ENCODE data around the gene TFF1. TPM values are rescaled to one million over a fixed set of nuclear protein-coding genes. Genes with fewer than 3 reads are reported as not detected.

Gene TFF1
- polyA plus RNA-seq, 1 donor from 2014 or later = not detected

- Histone ChIP-seq H3F3A (ENCODE audit: insufficient read depth, low read length, poor library complexity, severe bottlenecking) (no peaks in the 10 kb centered on the region), H3K27ac (ENCODE audit: low read length) (no peak overlapping the region), H2AFZ (ENCODE audit: low read depth, low read length) (no peak overlapping the region), H3K36me3 (ENCODE audit: insufficient read depth, low read length) (no peaks in the 10 kb centered on the region), H4K20me1 (ENCODE audit: insufficient read depth) (no peaks in the 10 kb centered on the region), H3K9ac (ENCODE audit: low read length) (no peak overlapping the region), H3K4me2 (ENCODE audit: low read length) (no peak overlapping the region), H3K27me3 (ENCODE audit: insufficient read depth, low read depth, low read length) (no peaks in the 10 kb centered on the region), H3K79me2 (replicated peaks; ENCODE audit: insufficient read depth, low read length) (no peaks in the 10 kb centered on the region), H3K9me2 (ENCODE audit: insufficient read depth, low read length) (no peaks in the 10 kb centered on the region), H3K9me3 (ENCODE audit: low read length) (no peaks in the 10 kb centered on the region), H3K4me3 (ENCODE audit: low read length) (no peak overlapping the region)
- no peak for TF ChIP-seq TAF1 (IDR thresholded peaks at IDR 0.05; ENCODE audit: low read depth)
- TF ChIP-seq SMC3 (conservative IDR thresholded peaks at IDR 0.05; ENCODE audit: poor library complexity) = no peak
- no peak for TF ChIP-seq REST (IDR thresholded peaks at IDR 0.05; ENCODE audit: borderline replicate concordance)
- no peak for TF ChIP-seq CTCF (IDR thresholded peaks at IDR 0.05; ENCODE audit: poor library complexity, severe bottlenecking)
- no peak for TF ChIP-seq EZH2 (IDR thresholded peaks at IDR 0.05; ENCODE audit: borderline replicate concordance, insufficient read depth, low read length, poor library complexity, severe bottlenecking)
- TF ChIP-seq RAD21 (conservative IDR thresholded peaks at IDR 0.05) = no peak
- TF ChIP-seq EP300 (conservative IDR thresholded peaks at IDR 0.05; ENCODE audit: poor library complexity, severe bottlenecking) = no peak
- TF ChIP-seq MXI1 (conservative IDR thresholded peaks at IDR 0.05; ENCODE audit: poor library complexity, severe bottlenecking) = no peak
- TF ChIP-seq POLR2AphosphoS5 (IDR thresholded peaks at IDR 0.05) = no peak
Observed at GRCh38 chr21:42377211-42377950, 11.0 kb upstream of the TFF1 start.

GRCh38 chr21:42376338-42376982 is 10.1 kb upstream of the TFF1 start:
- no peaks in the 10 kb centered on the region for H3F3A ChIP-seq (ENCODE audit: insufficient read depth, low read length, poor library complexity, severe bottlenecking)
- H3K79me2 ChIP-seq (replicated peaks; ENCODE audit: insufficient read depth, low read length) = no peaks in the 10 kb centered on the region
- H3K9me2 ChIP-seq (ENCODE audit: insufficient read depth, low read length) = no peaks in the 10 kb centered on the region
- H3K36me3 ChIP-seq (ENCODE audit: insufficient read depth, low read length) = no peaks in the 10 kb centered on the region
- H2AFZ ChIP-seq (ENCODE audit: low read depth, low read length) = no peak overlapping the region
- no peak overlapping the region for H3K27ac ChIP-seq (ENCODE audit: low read length)
- H3K27me3 ChIP-seq (ENCODE audit: insufficient read depth, low read depth, low read length) = no peaks in the 10 kb centered on the region
- H3K9ac ChIP-seq (ENCODE audit: low read length) = no peak overlapping the region
- H4K20me1 ChIP-seq (ENCODE audit: insufficient read depth) = no peaks in the 10 kb centered on the region
- H3K4me2 ChIP-seq (ENCODE audit: low read length) = no peak overlapping the region
- no peak overlapping the region for H3K4me3 ChIP-seq (ENCODE audit: low read length)
- no peaks in the 10 kb centered on the region for H3K9me3 ChIP-seq (ENCODE audit: low read length)
- TF ChIP-seq EP300 (conservative IDR thresholded peaks at IDR 0.05; ENCODE audit: poor library complexity, severe bottlenecking) (no peak), POLR2AphosphoS5 (IDR thresholded peaks at IDR 0.05) (no peak), SMC3 (conservative IDR thresholded peaks at IDR 0.05; ENCODE audit: poor library complexity) (no peak), REST (IDR thresholded peaks at IDR 0.05; ENCODE audit: borderline replicate concordance) (no peak), CTCF (IDR thresholded peaks at IDR 0.05; ENCODE audit: poor library complexity, severe bottlenecking) (no peak), MXI1 (conservative IDR thresholded peaks at IDR 0.05; ENCODE audit: poor library complexity, severe bottlenecking) (no peak), RAD21 (conservative IDR thresholded peaks at IDR 0.05) (no peak), TAF1 (IDR thresholded peaks at IDR 0.05; ENCODE audit: low read depth) (no peak), EZH2 (IDR thresholded peaks at IDR 0.05; ENCODE audit: borderline replicate concordance, insufficient read depth, low read length, poor library complexity, severe bottlenecking) (no peak)

All from neural cell (in vitro differentiated cells).